MCF 10A (cell line): ENCODE results near the gene ADAMTS2. TPM values are rescaled to one million over a fixed set of nuclear protein-coding genes. Genes with fewer than 3 reads are reported as not detected.

ENCODE experiments used
- BruUV-seq: library from RNA; stranded (reverse); fragments of 400-500 nt; replicated peaks from 2 replicates; lab custom pipeline; 2021; lab: Mats Ljungman, UMichigan
- CTCF ChIA-PET: fragments of 300-600 bp; sonication (Branson Sonifier 250); formaldehyde crosslinking; extraction: SDS; loops from one replicate; lab custom pipeline; 2021; ENCODE audit warnings: antibody characterized with exemption, inconsistent platforms; lab: Yijun Ruan, JAX
- POLR2A ChIA-PET: fragments of 300-600, 350-650 bp; sonication (Branson Sonifier 250); formaldehyde crosslinking; extraction: SDS; loops from one replicate; lab custom pipeline; 2020; ENCODE audit warnings: antibody characterized with exemption, inconsistent platforms; lab: Yijun Ruan, JAX
- DNase-seq: peaks from one replicate; pipeline ENCODE4 v3.0.0-alpha.2; 2018; ENCODE audit not compliant: unreplicated experiment
- H3K27ac Mint-ChIP-seq: one replicate; pipeline ENCODE4 v1.8.0; 2022; ENCODE audit warnings: mild to moderate bottlenecking, low read depth, mixed read lengths; ENCODE audit not compliant: unreplicated experiment
- H3K27me3 Mint-ChIP-seq: one replicate; pipeline ENCODE4 v1.8.0; 2022; ENCODE audit warnings: mixed read lengths; ENCODE audit not compliant: insufficient read depth, unreplicated experiment
- H3K36me3 Mint-ChIP-seq: one replicate; pipeline ENCODE4 v1.8.0; 2022; ENCODE audit warnings: mild to moderate bottlenecking, moderate library complexity, mixed read lengths; ENCODE audit not compliant: insufficient read depth, unreplicated experiment
- H3K4me1 Mint-ChIP-seq: one replicate; pipeline ENCODE4 v1.8.0; 2022; ENCODE audit warnings: mixed read lengths; ENCODE audit not compliant: insufficient read depth, unreplicated experiment
- H3K4me3 Mint-ChIP-seq: one replicate; pipeline ENCODE4 v1.8.0; 2022; ENCODE audit warnings: mild to moderate bottlenecking, moderate library complexity, mixed read lengths; ENCODE audit not compliant: unreplicated experiment
- H3K9me3 Mint-ChIP-seq: one replicate; pipeline ENCODE4 v1.8.0; 2022; ENCODE audit warnings: mixed read lengths; ENCODE audit not compliant: unreplicated experiment
- intact Hi-C: fragments of 100-400 bp; cut with micrococcal nuclease; formaldehyde crosslinking; loops from 2 replicates; pipeline ENCODE4 v1.14.1; 2022
- total RNA-seq: library from RNA; stranded (reverse); gene quantifications from 2 replicates; pipeline ENCODE4 v1.2.3, GENCODE V29; 2022
- TF ChIP-seq, protein P1 (sequence below): fragments of 200-600 bp; IDR thresholded peaks from one replicate; pipeline ENCODE4 v1.8.0; 2022; ENCODE audit warnings: antibody characterized with exemption, mild to moderate bottlenecking; ENCODE audit not compliant: unreplicated experiment

The ADAMTS2 gene
- total RNA-seq, 1 experiment from 2014 or later: not detected

DNA sequence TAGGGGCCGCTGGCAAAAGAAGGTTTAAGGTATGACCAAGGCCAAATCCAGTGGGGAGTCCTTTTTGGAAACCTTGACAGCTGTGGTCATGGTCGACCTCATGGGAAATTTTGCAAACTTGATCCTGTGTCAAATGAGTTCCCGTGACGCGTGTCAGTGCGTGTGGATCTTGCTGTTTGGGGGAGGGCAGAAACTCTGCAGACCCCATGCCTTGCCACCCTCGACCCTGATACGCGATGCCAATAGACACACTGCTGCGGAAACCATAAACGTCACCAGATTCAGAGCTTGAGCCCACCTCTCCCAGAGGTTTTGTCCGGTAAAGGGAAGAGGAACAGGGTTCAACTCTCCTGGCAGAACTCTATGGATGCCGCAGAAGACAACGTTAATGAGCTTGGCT, 104.7 kb downstream of the ADAMTS2 start:
- H3K9me3 Mint-ChIP-seq: peaks cover 29% of the 10 kb centered on the region
- ChIA-PET CTCF (no interaction called here), POLR2A (interaction anchor here (0.7 kb wide), 1 partner anchor 248 kb away, joined by 3 read pairs; no protein-coding TSS in a partner anchor)
- no peak overlapping the region for H3K4me3 Mint-ChIP-seq
- peaks cover 13% of the 10 kb centered on the region for H3K4me1 Mint-ChIP-seq
- H3K27ac Mint-ChIP-seq: no peak overlapping the region
- H3K36me3 Mint-ChIP-seq: no peaks in the 10 kb centered on the region
- TF ChIP-seq, protein P1, sequence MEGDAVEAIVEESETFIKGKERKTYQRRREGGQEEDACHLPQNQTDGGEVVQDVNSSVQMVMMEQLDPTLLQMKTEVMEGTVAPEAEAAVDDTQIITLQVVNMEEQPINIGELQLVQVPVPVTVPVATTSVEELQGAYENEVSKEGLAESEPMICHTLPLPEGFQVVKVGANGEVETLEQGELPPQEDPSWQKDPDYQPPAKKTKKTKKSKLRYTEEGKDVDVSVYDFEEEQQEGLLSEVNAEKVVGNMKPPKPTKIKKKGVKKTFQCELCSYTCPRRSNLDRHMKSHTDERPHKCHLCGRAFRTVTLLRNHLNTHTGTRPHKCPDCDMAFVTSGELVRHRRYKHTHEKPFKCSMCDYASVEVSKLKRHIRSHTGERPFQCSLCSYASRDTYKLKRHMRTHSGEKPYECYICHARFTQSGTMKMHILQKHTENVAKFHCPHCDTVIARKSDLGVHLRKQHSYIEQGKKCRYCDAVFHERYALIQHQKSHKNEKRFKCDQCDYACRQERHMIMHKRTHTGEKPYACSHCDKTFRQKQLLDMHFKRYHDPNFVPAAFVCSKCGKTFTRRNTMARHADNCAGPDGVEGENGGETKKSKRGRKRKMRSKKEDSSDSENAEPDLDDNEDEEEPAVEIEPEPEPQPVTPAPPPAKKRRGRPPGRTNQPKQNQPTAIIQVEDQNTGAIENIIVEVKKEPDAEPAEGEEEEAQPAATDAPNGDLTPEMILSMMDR: no peak
- no TSS peak for BruUV-seq
- intact Hi-C loops: no loop called here
- DNase-seq: no peak
- H3K27me3 Mint-ChIP-seq: no peaks in the 10 kb centered on the region

DNA sequence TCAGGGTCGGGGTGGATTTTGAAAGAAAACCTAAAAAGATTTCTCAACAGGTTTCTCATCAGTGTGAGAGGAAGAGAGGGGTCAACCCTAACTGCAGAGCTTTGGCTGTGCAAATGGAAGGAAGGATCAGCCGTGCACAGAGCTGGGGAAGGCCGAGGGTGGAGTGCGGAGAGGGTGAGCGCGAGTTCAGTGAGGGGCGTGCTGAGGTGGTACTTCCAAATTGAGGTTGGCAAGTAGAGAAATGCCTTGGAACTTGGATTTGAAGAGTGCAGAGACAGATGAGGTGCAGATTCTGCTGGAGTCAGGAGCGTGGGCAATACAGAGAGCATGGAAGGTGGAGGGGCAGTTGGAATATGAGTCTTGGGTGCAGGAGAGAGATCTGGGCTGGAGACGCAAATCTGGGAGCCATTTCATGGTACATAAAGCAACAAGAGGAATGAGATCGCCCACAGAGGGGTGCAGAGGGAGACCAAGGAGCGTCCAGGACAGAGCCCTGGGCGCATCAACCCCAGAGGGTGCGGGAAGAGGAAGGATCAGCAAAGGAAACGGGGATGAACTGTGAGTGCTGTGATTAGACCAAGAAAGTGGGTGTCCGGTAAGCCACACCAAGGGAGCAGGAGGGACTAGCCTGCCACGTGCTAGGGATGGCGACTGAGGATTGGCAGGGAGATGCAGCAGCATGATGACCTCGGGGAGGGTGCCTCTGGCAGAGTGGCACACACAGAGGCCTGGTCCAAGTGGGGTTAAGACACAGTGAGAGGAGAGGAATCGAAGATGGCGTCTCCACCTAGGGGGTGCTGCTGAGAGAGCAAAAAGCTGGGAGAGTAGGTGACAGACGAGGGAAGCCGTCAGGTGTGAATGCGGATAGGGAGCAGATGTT, 105.8 kb downstream of the ADAMTS2 start:
- TF ChIP-seq, protein P1: no peak
- Mint-ChIP-seq H3K27me3 (no peaks in the 10 kb centered on the region), H3K4me3 (no peak overlapping the region), H3K9me3 (peaks cover 29% of the 10 kb centered on the region), H3K27ac (peak overlapping the region; percentile 23), H3K4me1 (peaks cover 13% of the 10 kb centered on the region), H3K36me3 (peaks cover 5% of the 10 kb centered on the region)
- BruUV-seq: no TSS peak
- CTCF ChIA-PET: no interaction called here
- intact Hi-C loops: no loop called here
- POLR2A ChIA-PET: no interaction called here
- DNase-seq: no peak

DNA sequence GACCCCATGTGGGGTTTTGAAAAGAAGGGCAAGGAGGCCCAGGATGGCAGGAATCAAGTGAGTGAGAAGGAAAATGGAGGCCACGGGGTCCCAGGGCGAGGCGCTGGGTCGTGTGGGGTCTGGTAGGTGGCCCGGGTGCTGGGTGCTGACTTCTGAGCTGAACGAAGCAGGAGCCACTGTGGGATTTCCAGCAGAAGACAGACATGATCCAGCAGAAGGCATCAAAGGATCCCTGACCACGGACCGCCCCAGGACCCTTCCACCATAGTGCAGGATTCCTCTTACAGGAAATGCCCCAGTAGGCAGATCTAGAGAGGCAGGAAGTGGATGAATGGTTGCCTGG, 106.7 kb downstream of the ADAMTS2 start:
- Mint-ChIP-seq H3K4me1 (peaks cover 8% of the 10 kb centered on the region), H3K27ac (peak overlapping the region; percentile 23), H3K27me3 (no peaks in the 10 kb centered on the region), H3K9me3 (peaks cover 29% of the 10 kb centered on the region), H3K4me3 (no peak overlapping the region), H3K36me3 (peaks cover 6% of the 10 kb centered on the region)
- intact Hi-C loops: no loop called here
- ChIA-PET CTCF (no interaction called here), POLR2A (no interaction called here)
- DNase-seq: no peak
- TF ChIP-seq, protein P1: no peak
- BruUV-seq: no TSS peak

DNA sequence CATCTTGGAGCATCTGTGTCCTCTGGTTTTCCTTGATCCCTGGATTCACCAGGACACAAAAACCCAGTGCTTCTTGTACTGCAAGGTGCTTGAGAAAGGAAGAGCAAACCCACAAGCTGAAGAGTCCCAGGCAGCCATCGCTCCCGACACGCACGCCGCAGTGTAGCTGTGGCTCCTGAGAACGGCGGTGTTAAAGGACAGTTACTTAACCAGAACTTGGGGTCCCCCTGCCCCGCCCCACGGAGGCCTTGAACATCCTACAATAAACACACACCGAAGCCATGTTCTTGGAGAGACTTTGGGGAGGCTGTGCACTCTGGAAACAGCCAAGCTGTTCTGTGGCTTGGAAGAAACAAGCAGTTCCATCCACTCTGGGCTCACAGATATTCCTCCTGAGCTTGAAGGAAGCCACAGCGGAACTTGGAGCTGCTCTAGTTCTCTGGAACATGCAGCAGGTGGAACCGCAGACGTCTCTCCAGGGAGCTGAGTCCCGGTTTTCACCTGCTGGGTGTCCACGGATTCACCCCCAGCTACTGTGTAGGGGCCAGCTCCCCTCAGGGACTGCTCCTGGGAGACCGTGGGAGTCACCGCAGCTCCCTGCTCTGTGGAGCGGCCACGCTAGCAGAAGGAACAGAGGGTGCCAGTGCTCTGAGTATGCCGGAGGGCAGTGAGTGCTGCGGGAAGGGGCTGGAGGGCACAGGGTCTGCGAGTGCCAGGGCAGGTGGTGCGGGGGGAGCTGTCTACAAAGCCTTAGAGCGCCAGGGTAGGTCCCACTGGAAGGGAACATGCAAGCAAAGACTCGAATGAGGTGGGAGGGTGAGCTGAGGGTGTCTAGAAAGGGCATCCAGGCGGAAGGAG, 107.3 kb downstream of the ADAMTS2 start:
- DNase-seq: no peak
- TF ChIP-seq, protein P1: no peak
- H3K4me1 Mint-ChIP-seq: peaks cover 2% of the 10 kb centered on the region
- no peaks in the 10 kb centered on the region for H3K27me3 Mint-ChIP-seq
- intact Hi-C loops: no loop called here
- POLR2A ChIA-PET: interaction anchor here (1.3 kb wide), 1 partner anchor 8 kb away, joined by 4 read pairs; no protein-coding TSS in a partner anchor
- CTCF ChIA-PET: no interaction called here
- H3K4me3 Mint-ChIP-seq: no peak overlapping the region
- no TSS peak for BruUV-seq
- no peak overlapping the region for H3K27ac Mint-ChIP-seq
- H3K9me3 Mint-ChIP-seq: peaks cover 29% of the 10 kb centered on the region
- H3K36me3 Mint-ChIP-seq: peaks cover 6% of the 10 kb centered on the region
